Esophagus squamous epithelium (tissue), 4 donors: ENCODE results near the gene AKNAD1.

Source experiments
- POLR2A ChIP-seq, 4 donors: fragments of 450-650 bp; IDR thresholded peaks; one replicate each; pipeline ENCODE4 v1.6.1; 2017; ENCODE audit warnings: antibody characterized with exemption in 4 of 4, mild to moderate bottlenecking in 4 of 4, moderate library complexity in 3 of 4
- TF ChIP-seq, protein P1 (sequence below), 6 experiments: fragments of 450-650 bp in 4 of 6; fragments of 200-600 bp in 2 of 6; sonication (generic) in 2 of 6; IDR thresholded peaks; one replicate each; pipeline ENCODE4 v1.5.1; 2016 to 2019; ENCODE audit warnings: antibody characterized with exemption in 6 of 6, mild to moderate bottlenecking in 4 of 6, moderate library complexity in 4 of 6

DNA sequence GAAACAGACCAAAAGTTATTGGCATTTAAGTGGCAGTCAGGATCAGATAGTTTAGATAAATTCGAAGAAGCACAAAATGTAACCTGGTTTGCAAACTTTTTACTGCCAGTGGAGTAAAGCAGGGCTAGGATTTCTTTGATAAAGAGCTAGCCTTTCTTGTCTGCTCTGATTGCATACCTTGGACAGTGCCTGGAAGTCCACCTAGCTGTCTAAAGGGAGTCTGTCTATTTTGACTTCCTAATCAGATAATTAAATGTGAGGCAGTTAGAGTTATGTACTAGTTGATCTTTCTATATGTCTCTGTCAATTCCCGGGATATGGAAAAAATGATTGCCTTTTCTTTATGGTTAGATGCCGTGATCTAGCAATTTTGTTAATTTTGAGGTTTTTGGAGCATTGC, 24.0 kb upstream of the AKNAD1 start:
- TF ChIP-seq, protein P1, sequence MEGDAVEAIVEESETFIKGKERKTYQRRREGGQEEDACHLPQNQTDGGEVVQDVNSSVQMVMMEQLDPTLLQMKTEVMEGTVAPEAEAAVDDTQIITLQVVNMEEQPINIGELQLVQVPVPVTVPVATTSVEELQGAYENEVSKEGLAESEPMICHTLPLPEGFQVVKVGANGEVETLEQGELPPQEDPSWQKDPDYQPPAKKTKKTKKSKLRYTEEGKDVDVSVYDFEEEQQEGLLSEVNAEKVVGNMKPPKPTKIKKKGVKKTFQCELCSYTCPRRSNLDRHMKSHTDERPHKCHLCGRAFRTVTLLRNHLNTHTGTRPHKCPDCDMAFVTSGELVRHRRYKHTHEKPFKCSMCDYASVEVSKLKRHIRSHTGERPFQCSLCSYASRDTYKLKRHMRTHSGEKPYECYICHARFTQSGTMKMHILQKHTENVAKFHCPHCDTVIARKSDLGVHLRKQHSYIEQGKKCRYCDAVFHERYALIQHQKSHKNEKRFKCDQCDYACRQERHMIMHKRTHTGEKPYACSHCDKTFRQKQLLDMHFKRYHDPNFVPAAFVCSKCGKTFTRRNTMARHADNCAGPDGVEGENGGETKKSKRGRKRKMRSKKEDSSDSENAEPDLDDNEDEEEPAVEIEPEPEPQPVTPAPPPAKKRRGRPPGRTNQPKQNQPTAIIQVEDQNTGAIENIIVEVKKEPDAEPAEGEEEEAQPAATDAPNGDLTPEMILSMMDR (IDR thresholded peaks at IDR 0.05) = no peak
- no peak for TF ChIP-seq POLR2A (IDR thresholded peaks at IDR 0.05)
